Measurements from ENCODE around the gene SLAMF9. TPM values are rescaled to one million over a fixed set of nuclear protein-coding genes. Genes with fewer than 3 reads are reported as not detected.

The SLAMF9 gene
- 0.13 to 0.83 TPM (median 0.40 TPM) in 5 replicates for total RNA-seq (2022; extraction: Qiagen RNA extraction)

GRCh38 chr1:159953536-159954515 lies at the start of gene SLAMF9:
Gene SLAMF9, minus strand, starts transcription at chr1:159954237. Its CDS starts 100 bp downstream, at chr1:159954137.

DNA sequence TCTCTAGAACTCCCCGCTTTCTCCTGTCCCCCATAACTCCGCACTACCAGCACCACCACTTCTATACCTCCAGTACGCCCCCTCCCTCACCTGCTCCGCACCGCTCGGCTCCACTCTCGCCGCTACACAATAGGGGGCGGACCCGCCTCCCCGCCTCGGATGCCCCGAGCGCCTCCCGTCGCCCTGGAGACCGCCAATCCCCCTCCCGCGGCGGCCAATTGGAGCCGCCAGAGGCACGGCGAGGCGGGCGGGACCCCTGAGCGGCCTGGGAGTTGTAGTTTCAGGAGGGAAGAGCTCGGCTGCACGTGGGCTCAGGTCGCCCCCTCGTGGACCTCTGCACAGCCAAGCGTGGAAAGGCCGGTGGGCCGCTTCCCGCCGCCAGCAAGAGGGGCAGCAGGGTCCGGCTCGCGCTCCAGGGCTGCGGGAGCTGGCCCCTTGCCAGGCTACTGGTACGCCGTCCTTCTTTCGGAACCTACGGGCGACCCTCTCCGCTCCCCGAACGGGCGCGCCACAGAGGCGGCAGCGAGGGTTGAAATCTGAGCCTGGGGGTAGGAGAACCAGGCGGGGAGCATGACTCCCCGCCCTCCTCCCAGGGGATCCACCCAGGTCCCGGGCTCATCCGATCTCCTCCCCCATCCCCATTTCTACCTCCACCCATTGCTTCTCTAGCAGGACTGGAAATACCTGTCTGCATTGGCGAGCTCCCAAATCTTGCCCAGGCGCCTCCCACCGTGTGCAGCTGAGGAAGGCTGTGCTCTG lies 8.4 kb downstream of the SLAMF9 start, which contains the start of gene IGSF9:
Gene IGSF9, minus strand, starts transcription at position 131 of the 759 bp plus-strand sequence. CDS start 2,159 bp downstream, outside the sequence.

DNA sequence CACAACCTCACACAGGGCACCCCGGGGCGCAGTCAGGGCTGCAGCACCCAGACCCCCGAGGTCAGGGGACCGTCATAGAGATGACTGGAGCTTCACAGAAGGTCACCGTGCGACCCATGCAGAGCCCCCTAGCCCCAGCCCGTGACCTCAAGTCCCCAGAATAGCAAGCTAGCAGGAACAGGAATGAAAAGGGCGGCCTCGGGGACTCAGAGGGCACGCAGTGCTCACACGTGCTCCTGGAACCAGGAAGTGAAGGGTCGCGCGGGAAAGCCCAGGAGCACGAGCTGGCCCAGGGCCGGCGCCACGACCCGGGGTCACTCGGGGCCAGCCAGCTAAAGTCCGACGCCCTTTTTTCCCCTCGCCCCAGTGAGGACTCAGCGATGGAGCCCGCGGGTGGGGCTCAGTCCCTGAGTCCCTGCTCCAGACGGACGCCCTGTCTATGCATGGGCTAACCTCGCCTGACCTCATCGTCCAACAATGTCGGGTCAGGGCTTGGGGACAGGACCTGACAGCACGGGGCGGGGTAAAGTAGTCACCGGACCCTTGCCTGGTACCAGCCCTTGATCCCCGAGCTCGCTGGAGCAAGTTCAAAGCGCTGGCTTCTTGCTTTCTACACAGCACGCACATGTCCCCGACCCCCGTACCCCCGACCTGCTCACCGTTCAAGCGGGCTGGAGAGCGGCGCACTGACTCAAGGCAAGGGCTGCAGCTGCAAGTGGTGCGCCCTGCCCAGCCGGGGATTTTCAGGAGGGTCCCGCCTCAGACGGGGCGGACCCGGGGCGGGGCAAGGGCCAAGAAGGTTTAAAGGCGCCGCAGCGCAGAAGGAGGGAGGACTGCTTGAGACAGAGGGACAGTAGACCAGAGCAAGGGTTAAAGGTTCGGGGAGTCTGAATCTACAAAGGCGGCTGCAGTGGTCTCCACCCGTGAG lies 29.0 kb downstream of the SLAMF9 start, which contains the start of gene TAGLN2:
Gene TAGLN2, minus strand, starts transcription at position 717 of the 928 bp plus-strand sequence. CDS start 4,998 bp downstream, outside the sequence.

Other genes starting within 250 kb of the SLAMF9 start
- gene CRP, start 239.6 kb downstream of the SLAMF9 start, total RNA-seq (2022; extraction: Qiagen RNA extraction) = not detected in 5 replicates
- 48.7 to 79.3 TPM (median 76.6 TPM) in 5 replicates for gene DUSP23, start 173.3 kb downstream of the SLAMF9 start, total RNA-seq (2022; extraction: Qiagen RNA extraction)
- not detected in 5 replicates for gene FCRL6, start 151.9 kb downstream of the SLAMF9 start, total RNA-seq (2022; extraction: Qiagen RNA extraction)
- gene SLAMF8, start 127.4 kb downstream of the SLAMF9 start, total RNA-seq (2022; extraction: Qiagen RNA extraction) = 0.03 TPM in 1 of 5 replicates, not detected in the others
- gene VSIG8, start 91.6 kb downstream of the SLAMF9 start, total RNA-seq (2022; extraction: Qiagen RNA extraction) = 0.05 TPM in 2 of 5 replicates, not detected in the others
- gene CFAP45, start 54.1 kb downstream of the SLAMF9 start, total RNA-seq (2022; extraction: Qiagen RNA extraction) = 0.61 to 0.79 TPM (median 0.73 TPM) in 5 replicates
- gene TAGLN2, start 28.7 kb downstream of the SLAMF9 start, total RNA-seq (2022; extraction: Qiagen RNA extraction) = 1,030 to 1,080 TPM (median 1,063 TPM) in 5 replicates
- gene IGSF9, start 8.6 kb downstream of the SLAMF9 start, total RNA-seq (2022; extraction: Qiagen RNA extraction) = 0.17 to 0.29 TPM (median 0.22 TPM) in 5 replicates
- 4.1 to 4.6 TPM (median 4.4 TPM) in 5 replicates for gene PIGM, start 77.8 kb upstream of the SLAMF9 start, total RNA-seq (2022; extraction: Qiagen RNA extraction)
- gene KCNJ10, start 115.9 kb upstream of the SLAMF9 start, total RNA-seq (2022; extraction: Qiagen RNA extraction) = 0.09 TPM in 1 of 5 replicates, not detected in the others
- gene KCNJ9, start 127.3 kb upstream of the SLAMF9 start, total RNA-seq (2022; extraction: Qiagen RNA extraction) = 0.02 TPM in 1 of 5 replicates, not detected in the others
- gene IGSF8, start 144.4 kb upstream of the SLAMF9 start, total RNA-seq (2022; extraction: Qiagen RNA extraction) = 6.0 to 10.1 TPM (median 10.0 TPM) in 5 replicates
- gene ATP1A2, start 161.5 kb upstream of the SLAMF9 start, total RNA-seq (2022; extraction: Qiagen RNA extraction) = 0.03 to 0.20 TPM (median 0.07 TPM) in 4 of 5 replicates, not detected in the other
- not detected in 5 replicates for gene ATP1A4, start 197.4 kb upstream of the SLAMF9 start, total RNA-seq (2022; extraction: Qiagen RNA extraction)
- gene CASQ1, start 236.3 kb upstream of the SLAMF9 start, total RNA-seq (2022; extraction: Qiagen RNA extraction) = not detected in 5 replicates

Measured in A549 treated with CORT108297 at 1 μM for 4 hours (cell line).